Measurements from ENCODE around the gene TP53TG3C. TPM values are rescaled to one million over a fixed set of nuclear protein-coding genes. Genes with fewer than 3 reads are reported as not detected.

Gene TP53TG3C, protein sequence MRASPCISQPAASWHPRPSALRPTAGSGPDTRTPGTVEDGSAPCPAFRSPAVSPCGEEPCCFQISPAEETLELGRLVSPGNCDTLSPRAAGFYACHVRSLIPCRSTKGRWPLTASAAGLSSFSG
- total RNA-seq, result not detected in 2 replicates

DNA sequence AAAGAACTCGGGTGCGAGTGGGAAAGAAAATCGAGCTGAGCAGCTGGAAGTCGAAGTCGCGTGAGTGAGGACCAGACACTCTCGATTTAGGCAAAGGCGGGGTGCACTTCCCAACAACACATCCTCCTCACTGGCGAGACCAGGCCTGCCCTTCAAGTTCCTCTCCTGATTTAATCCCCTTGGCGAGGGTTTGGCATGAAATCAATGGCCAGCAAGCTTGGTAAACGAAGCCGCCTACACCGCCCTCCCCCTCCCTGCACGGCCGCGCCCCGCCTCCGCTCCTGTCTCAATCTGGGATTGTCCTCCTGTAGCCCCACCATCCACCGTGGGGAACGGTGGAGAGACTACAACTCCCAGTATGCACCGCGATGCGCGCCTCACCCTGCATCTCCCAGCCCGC lies at the start of gene TP53TG3C:
TP53TG3C (plus strand) TSS at position 301 of the 400 bp plus-strand sequence; CDS start at position 369, 68 bp downstream.

Small RNA genes lying within 50 kb of the gene (small RNA-seq; reads per million reads assigned to genes)
- gene AC138869.1, result not detected

Other genes starting within 250 kb of the TP53TG3C start
- not detected in 2 replicates for gene TP53TG3E, start 110.1 kb downstream of the TP53TG3C start, total RNA-seq
- gene TP53TG3B, start 166.6 kb downstream of the TP53TG3C start, total RNA-seq, result not detected in 2 replicates

Data from thoracic aorta endothelial cell (primary cell).